Measurements from ENCODE around the gene NELFA.

GRCh38 chr4:1974840-1975239, 33.9 kb downstream of the NELFA start:
- TF ChIP-seq CTCF (IDR thresholded peaks at IDR 0.05): no peak
- TF ChIP-seq POLR2AphosphoS5 (IDR thresholded peaks at IDR 0.05): no peak
- TF ChIP-seq EP300 (IDR thresholded peaks at IDR 0.05): no peak
